ENCODE results near the gene RPP14.
A peak's percentile ranks its signal among the peaks of the same experiment; 100 is the strongest.

Gene RPP14

GRCh38 chr3:58356054-58356453 lies 50.0 kb downstream of the RPP14 start:
- DNase-seq (peak; percentile 25), ATAC-seq (no peak)

- peak; percentile 10 for ATAC-seq
Observed at GRCh38 chr3:58357402-58357801, 51.4 kb downstream of the RPP14 start.

GRCh38 chr3:58358092-58358491 lies 52.0 kb downstream of the RPP14 start:
- DNase-seq (peak; percentile 18), ATAC-seq (peak; percentile 75)

More at GRCh38 chr3:58357402-58357801, 51.4 kb downstream of the RPP14 start:
- peak; percentile 22 for DNase-seq

GRCh38 chr3:58358808-58359207 lies 52.8 kb downstream of the RPP14 start:
- ATAC-seq (no peak), DNase-seq (no peak)

- ATAC-seq (no peak), DNase-seq (no peak)
Observed at GRCh38 chr3:58359621-58360020, 53.6 kb downstream of the RPP14 start.

- DNase-seq = no peak
- no peak for ATAC-seq
Observed at GRCh38 chr3:58361866-58362265, 55.8 kb downstream of the RPP14 start.

GRCh38 chr3:58366699-58367098 lies 60.7 kb downstream of the RPP14 start:
- ATAC-seq (peak; percentile 84), DNase-seq (no peak)

- DNase-seq (no peak), ATAC-seq (no peak)
Observed at GRCh38 chr3:58369038-58369437, 63.0 kb downstream of the RPP14 start.

Data from stimulated activated naive CD8-positive, alpha-beta T cell treated with anti-CD3 and anti-CD28 coated beads, Interleukin-15, Interleukin-2, amounts not matched to agents 100 U/mL and 50 U/mL, for 24 hours (primary cell).